NCI-H2196 (cell line): ENCODE results near the gene TMEM178B.
A peak's percentile ranks its signal among the peaks of the same experiment; 100 is the strongest.
"Not testable (repeated sequence)": the region's sequence is repeated elsewhere in the genome, so short reads cannot be mapped to it uniquely, and the experiment has no call there.

Experiments used
- DNase-seq: peaks from one replicate; lab custom pipeline; 2025; ENCODE audit not compliant: unreplicated experiment; lab: John Stamatoyannopoulos, UW

The TMEM178B gene

DNA sequence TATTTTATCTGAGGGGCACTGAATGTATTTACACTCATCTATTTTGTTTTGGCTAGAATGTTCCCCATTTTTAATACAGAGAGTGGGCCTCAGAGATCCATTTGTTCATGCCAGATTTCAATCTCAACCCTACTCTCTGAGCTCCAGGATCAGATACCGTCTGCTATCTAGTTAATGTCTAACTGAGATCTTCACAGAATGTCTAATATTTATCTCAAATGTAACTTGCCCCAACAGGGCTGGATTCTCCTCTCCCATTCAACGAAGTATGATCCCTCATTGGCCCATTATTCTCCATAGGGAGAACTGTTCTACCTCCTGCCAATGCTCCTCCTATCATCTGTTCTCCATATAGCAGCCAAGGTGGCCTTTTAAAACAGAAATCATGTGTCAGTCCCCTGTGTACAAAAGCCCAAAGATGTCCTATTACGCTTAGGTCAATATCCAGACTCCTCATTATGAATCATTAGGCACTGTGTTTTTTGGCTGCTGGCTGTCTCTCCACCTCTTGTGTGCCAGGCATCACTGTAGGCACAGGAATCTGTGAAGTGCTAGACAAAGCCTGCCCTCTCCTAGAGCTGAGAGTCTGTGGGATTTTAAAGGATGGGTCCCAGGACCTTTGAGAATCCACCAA is 308.0 kb downstream of the TMEM178B start:
- peak; percentile 23 for DNase-seq

DNA sequence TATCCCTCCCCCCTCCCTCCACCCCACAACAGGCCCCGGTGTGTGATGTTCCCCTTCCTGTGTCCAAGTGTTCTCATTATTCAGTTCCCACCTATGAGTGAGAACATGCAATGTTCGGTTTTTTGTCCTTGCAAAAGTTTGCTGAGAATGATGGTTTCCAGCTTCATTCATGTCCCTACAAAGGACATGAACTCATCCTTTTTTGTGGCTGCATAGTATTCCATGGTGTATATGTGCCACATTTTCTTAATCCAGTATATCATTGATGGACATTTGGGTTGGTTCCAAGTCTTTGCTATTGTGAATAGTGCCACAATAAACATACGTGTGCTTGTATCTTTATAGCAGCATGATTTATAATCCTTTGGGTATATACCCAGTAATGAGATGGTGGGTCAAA is 309.5 kb downstream of the TMEM178B start:
- not testable (repeated sequence) for DNase-seq

DNA sequence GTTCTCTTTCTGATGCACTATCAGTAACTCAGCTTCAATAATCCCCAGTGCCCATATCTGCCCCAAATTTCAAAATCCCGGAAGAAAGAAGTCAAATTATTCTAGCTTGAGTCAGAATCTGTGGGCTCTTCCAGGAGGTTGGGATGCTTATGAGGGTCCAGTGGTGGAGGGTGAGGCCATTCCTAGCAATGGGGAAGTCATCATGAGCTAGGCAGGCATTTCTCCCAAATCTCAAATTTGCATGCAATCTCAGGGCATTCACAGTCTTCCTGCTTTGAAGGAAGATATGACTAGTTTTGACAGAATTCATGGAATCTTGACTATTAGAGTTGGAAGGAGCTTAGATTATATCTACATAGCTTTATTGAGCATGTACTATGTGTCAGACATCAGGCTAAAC is 313.0 kb downstream of the TMEM178B start:
- no peak for DNase-seq

DNA sequence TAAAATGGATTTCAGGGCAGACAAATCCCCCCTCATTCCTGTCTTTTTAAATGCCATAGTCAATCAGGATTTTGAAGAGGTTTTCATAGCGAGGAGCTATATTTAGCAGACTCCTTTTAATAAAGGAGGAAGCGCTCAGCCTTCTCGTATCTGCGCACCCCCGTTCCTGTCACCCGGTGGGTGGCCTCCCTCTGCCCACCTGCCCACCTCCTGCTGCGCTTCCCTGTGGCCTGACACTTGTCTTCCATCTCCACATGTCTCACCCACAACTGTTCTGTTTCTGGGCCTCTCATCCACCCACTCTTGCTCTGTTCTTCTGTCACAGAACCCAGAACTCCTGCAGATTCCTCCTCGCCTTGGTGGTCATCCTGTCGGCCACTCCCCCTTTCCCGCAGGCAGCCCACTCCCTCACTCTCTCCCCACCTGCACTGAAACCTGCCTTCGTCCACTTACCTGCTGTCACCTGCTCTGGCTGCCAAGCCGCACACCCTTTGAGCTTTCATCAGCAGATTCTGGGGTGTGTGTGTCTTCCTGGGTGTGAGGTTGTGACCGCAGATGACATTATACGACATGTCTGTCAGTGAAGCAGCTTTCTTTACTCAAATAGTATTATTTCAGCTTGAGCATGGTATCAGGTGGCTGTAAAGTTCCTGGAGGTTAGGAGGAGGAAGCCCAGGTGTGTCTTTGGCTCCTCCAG is 313.8 kb downstream of the TMEM178B start:
- no peak for DNase-seq

DNA sequence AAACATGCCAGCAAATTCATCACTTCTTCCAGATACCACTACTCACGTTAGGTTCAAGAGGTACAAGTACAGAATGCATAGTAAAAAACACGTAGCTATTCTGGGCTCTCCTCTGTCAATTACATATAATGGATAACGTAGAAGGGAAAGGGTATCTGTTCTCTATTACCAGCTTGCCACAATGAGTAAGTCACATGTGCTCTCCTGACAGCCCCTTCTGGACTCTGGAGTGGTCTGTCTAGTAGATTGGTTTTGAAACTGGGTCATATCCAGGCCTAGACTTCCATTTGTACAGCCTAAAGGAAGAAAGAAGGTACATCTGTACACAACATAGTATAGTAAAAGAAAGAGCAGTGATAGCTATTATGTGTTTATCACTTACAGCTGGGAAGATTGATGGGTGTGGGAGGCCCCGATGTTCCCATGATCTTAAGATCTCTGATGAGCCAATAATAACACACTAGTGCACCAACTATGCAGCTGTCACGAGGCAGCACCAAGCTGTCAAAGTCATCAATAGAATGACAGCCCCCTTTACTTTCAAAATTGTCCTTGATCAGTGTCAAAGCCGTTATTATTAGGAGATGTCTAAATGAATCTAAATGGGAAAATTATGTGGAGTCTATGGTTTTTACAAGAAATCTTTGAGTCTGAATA is 315.4 kb downstream of the TMEM178B start:
- no peak for DNase-seq

DNA sequence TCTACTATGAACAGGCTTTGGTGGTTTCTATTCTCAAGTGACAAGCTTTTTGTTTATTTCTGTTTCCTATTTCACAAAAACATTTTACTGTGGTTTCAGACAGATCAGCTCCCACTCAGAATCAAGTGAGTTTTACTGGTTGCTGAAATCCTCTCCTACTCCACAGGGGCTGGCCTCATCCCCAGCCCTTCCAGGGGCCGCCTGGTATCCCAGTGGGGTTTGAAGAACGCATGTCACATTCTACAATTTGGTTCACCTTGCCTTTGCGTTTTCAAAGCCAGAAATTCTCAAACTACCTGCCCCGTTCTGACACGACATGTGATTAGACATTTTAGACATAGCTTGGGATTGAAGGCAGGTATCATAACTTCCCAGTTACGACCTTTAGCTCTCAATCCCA is 316.5 kb downstream of the TMEM178B start:
- no peak for DNase-seq

DNA sequence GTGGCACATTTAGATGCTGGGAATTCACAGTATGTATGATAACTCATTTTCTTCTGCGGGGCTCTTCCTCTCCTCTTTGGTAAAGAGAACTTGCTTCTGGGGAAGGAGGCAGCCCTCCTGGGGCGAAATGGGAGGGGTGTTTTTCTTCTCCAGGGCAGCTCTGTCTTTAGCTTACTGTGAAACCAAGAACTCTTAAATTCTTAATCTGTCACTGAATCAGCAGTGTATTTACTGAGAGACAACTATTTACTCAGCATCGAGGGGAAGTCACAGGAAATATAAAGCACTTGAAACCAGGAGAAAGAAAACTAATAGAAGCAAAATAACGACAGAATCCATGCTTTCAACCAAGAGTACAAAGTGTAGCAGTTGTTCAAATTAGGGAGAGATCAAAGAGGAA is 319.2 kb downstream of the TMEM178B start:
- DNase-seq, result no peak

DNA sequence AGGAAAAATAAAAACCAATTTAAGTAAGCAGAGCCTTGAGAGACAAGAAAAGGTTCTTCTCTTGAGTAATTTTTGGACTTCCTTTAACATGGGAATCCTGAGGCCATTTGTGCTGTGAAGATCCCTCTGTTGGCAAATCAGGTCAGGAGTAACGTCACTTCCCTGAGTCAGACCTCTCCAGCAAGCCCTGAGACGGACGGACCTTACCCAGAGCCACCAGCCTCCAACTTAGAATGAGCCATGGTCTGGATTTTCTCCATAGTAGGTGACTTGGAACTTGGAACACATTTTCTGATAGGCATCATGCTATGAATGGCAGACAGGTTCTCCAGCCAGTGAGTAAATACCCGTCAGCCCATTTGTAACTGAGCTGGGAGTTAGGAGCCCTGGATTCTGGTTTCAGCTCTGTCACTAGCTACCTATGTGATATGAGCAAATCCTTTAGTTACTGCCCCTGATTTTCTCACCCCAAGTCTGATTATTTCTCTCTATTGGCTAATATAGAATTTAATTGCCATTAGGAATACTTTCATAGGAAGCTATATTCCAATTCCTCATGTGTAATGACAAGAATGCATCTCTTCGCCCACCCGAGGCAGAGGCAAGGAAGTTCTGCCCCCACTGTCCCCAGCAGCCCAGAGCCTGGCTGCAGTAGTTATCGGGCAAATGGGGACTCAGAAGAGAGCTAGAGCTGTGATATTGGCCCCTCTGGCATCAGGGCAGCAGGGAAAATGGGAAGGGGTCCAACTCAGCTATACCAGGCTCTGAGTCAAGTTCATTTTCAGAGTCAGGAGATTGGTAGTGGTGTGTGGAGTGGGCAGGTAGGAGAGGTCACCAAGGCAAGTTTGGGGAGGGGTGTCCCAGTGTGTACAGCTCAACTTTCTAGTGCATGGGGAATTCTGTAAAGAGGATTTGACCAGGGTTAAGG is 323.6 kb downstream of the TMEM178B start:
- no peak for DNase-seq

DNA sequence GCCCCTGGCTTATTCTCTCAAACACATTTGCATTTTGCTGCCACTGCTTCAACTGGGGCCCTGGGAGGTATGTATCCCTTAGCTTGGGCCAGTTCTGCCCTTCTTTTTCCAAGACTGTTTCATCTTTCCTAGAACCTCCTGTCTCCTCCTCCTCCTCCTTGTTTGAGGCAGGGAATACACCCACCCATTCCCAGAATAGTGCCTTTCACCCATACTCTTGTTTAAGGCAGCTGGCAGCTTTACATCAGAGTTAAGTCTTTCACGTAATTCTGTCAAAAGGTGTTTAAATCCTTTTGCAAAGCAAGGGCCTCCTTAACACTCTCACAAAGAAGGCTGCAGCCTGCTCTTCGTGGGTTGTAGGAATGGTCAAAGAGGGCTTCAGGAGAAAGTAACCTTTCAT is 326.5 kb downstream of the TMEM178B start:
- DNase-seq, result no peak

DNA sequence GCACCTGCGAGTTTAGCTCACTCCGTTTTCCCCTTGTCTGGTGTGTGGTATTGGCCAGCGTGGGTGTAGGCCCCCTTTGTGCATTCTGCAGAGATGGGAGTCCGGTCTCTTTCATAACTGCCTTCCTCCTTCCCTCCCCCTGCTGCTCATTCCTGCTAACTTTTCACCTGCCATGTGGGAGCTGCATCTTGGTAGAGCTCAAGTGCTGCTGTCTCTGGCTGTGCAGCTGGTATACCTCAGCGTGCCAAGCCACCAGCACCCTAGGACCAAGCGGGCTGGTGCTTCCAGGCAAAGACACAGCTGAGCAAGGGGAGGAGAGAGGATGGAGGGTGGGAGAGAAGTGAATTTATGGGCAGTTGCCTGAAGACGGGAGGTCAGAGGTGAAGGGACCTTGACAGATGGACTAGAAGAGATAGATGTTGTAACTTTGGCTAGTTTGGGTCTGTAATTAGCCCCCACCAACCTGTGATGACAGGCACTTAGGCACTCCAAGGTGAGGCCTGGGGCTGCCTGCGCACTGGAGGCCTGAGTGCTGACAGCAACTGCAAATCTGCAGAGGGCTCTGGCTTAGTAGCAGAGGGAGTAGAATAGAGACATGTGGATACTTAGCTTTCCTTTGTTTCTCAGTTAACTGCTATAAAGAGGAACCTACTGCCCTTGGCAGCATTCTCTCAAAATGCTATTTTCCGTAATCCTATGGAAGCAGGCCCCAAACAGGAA is 328.6 kb downstream of the TMEM178B start:
- DNase-seq, result no peak

DNA sequence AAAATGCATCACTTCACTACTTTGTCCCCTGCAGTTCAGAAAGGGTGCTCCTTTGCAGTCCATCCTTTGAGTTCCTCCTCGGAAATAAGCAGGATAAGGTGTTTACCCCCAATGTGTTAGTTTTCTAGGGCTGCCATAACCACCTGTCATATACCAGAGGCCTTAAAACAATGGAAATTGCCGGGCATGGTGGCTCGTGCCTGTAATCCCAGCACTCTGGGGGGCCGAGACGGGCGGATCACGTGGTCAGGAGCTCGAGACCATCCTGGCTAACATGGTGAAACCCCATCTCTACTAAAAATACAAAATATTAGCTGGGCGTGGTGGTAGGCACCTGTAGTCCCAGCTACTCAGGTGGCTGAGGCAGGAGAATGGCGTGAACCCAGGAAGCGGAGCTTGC is 330.0 kb downstream of the TMEM178B start:
- DNase-seq, result not testable (repeated sequence)

DNA sequence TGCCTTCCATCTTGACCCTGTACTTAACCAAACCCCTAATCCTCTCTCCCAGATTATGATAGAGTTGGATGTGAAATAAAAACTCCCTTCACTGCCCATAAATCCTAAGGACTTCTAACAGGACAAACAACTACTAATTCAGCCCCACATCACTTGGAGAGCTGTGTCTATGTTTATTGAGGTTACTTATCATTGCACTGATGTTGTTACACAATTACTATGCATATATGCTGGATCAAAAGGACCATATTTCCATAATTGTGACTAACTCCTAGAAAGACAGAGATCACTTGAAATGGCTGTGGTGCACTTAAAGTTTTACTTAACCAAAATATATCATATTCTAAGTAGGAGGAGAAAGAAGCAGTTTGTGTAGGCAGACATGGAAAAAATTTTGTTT is 332.5 kb downstream of the TMEM178B start:
- DNase-seq, result no peak

DNA sequence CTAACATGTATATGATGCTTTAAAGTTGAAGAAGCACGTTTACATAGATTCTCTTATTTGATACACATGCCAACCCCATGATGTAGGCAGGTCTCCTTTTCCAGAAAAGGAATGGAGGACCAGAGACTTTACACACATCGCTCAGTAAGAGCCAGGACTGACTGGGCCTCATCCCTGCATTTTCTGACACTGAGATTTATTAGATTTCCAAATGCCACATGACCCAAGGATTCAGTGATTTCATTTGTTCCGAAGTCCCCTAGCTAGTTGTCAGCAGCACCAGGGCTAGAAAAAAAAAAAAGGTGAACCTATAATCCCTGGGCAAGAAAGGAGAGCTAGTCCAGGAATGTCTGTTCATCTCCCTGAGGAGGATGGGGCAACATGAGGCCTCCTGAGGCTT is 334.0 kb downstream of the TMEM178B start:
- DNase-seq, result no peak

DNA sequence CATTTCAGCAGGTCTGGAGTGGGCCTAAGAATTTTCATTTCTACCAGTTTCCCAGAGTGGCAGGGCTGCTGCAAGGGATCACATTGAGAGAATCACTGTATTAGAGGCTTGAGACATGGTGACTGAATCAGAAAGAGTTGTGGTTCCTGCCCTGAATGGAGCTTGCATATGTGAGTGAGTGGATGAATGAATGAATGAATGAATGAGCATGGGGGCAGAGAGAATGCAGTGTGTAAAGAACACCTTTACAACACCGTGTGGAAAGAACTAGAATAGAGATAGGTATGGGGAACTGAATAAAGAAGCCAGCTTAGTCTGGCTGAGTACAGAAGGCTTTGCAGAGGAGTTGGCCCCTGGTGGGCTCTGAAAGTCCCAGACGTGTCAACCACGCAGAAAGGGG is 334.6 kb downstream of the TMEM178B start:
- no peak for DNase-seq

DNA sequence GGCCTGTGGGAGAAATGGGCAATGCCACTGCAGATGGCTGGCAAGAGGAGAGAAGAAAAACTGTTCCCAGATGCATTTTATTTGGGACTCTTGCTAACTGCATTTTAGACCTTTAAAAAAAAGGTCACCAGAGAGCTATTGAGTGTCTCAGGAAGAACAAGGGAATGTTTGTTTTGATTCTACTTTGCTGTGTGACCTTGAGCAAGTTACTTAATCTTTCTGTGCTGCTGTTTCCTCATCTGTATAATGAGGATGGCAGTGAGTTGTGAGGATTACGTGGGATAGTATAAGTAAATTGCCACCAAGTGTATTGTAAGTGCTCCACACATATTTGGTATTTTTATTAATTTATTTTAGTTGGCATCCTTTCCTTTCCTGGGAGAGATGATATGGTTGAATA is 335.4 kb downstream of the TMEM178B start:
- DNase-seq, result no peak

DNA sequence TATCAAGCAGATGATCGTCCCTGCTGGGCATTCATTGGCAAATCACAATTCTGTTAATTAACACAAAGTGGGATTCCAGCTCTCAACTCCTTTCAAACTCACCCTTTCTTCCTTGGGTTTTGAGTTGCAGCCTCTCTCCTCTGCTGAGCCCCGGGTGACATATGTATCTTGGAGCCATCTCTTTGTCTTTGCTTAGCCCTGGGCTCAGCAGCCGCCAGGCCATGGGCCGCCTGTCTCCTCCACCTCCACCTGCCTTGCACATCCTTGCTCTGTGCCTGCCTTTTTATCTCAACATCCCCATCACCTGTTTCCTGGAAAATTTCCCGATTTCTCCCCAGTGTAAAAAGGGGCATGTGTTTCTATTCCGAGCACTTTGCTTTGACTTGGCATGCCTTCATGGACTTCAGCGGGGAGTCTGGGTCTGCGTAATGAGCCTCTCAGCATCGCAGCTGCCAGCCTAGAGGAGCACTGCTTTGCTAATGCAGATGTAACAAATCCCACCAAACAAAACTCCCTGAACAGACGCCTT is 336.0 kb downstream of the TMEM178B start:
- DNase-seq, result peak; percentile 55

DNA sequence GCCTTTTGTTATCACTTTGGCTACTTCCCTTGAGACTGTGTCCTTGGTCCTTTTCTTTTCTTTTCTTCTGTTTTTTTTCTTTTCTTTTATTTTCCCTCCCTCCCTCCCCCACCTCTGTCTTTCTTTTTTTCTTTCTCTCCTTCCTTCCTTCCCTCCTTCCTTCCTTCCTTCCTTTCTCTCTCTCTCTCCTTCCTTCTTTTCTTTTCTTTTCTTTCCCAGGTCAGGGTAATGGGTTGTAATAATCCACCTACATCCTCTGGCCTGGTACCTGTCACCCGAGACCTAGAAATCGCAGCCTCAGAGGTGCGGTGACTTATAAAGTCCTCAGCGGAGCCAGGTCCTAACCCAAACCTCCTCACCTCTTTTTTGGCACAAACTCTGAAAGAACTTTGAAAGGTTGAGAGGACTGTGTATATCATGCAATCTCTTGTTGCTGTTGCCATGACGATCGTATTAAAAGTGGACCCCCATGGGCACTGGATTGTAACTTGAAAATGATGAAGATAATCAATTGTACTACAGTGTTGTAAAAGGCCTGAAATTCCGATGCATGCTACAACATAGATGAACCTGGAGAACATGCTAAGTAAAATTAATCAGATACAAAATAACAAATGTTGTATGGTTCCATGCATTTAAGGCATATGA is 336.6 kb downstream of the TMEM178B start:
- no peak for DNase-seq

DNA sequence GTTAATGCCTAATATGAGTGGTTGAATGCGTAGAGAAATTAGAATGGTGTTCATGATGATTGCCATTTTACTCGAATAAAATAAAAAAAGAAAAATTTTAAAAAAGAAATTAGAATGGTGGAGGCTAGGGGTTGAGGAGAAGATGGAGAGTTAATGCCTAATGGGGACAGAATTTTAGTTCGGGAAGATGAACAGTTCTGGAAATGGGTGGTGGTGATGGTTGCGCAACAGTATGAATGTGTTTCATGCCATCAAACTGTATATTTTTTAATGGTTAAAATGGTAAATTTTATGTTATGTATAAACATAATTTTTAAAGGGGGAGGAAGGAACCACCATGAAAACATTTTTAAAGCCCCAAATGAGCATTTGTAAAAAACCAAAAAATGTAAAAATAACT is 337.3 kb downstream of the TMEM178B start:
- no peak for DNase-seq

DNA sequence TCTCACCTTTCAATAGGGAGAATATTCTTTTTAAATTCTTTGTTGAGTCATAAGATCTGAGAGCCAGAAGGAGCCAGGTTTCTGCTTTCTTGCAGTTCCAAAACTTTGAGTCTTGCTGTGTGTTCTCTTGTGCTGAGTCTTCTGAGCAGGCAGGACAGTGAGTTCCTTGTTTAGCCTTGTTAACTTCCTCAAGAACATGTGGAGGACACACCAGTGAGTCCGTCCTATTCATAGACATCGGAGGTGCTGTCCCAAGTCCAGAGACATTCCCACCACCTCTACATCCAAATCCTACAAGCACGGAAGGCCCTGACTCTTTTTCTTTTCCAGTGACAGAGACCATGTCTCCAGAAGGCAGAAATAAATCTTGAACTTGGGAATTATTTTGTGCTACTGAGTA is 342.1 kb downstream of the TMEM178B start:
- no peak for DNase-seq

DNA sequence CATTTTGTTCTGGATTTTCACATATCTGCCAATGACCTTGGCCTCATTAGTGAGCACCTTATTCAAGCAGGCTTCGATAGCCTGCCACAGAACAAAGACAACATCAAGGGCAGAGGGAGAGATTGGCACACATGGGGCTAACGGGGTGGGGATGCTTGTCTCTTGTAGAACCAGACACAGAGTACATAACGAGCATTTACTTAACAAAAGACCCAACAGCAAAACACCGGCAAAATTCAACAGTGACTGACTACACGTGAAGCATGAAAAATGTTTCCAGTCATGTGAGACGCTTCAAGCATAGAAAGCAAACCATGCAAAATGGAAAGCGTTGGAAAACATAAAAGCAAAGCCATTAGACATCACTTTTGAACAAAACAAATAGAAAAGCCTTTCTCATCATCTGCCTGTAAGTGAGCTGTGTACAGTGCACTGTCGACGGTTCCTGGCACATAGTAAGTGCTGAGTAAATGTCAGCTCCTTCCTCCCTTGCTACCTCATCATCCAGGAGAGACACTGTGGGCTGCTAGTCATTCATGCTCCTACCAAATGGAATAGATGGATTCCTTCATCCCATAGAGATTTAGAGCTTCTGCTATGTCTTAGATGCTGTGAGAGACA is 342.9 kb downstream of the TMEM178B start:
- DNase-seq, result peak; percentile 29
